ENCODE results near the gene MDFI.

GRCh38 chr6:41663568-41663967 lies 25.3 kb downstream of the MDFI start:
- TF ChIP-seq CTCF (IDR thresholded peaks at IDR 0.05; ENCODE audit: low read depth, low read length, missing input control) (no peak), JUND (IDR thresholded peaks at IDR 0.05) (no peak)

Data from liver (tissue), 3 donors.